T-helper 2 cell (primary cell): Measurements from ENCODE around the gene COL11A2.

ENCODE experiments used
- DNase-seq, 5 experiments: peaks; one replicate each; pipeline versions ENCODE4 v3.0.0 to v3.0.0-alpha.2; 2012 to 2022

Gene COL11A2

DNA sequence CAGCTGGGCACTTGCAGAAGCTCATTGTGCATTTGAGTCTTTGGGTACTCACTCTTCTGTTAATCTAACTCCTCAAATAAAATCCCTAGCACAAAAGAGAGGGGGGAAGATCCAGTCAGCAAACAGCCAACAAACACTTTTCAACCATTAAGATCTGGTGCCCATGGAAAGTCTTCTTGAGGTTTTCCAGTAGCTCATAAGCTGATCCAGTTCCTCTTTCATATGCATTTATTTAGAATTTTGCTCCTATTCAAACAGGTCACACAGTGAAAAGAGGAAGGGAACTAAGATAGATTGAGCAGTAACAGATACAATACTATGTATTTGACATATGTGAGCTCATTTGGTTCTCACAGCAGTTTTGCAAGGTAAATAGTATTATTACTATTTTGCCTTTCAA is 77.9 kb downstream of the COL11A2 start:
- no peak for DNase-seq

DNA sequence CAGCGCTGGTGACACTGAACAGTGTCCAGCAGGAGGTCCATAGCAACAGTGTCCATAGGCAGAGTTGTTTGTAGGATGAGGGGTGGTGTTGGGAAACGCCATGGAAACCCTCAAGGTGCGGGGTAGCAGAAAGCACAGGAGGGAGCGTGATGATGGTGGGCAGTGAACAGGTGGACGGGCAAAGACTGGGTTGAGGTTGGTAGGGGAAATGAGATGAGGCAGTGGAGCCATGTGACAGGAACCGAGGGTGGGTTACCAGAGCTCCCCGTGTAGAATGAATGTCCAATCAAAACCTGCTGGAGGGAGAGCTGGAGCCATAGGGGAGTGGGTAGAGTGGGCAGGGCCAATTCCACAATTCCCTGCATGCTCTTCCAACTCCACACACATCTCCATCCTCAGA is 78.5 kb downstream of the COL11A2 start:
- no peak for DNase-seq
